Breast epithelium (tissue), 3 donors: ENCODE data around the gene AGBL3.
"Not testable (repeated sequence)": the region's sequence is repeated elsewhere in the genome, so short reads cannot be mapped to it uniquely, and the experiment has no call there.

Experiments
- POLR2A ChIP-seq: fragments of 450-650 bp; IDR thresholded peaks from one replicate; pipeline ENCODE4 v1.6.1; 2016; ENCODE audit warnings: antibody characterized with exemption, mild to moderate bottlenecking, moderate library complexity
- POLR2AphosphoS5 ChIP-seq, 3 donors: sonication (generic); formaldehyde crosslinking; IDR thresholded peaks; one replicate each; pipeline ENCODE4 v1.6.1; 2017; ENCODE audit warnings: antibody characterized with exemption in 3 of 3
- TF ChIP-seq, protein P1 (sequence below), 3 donors: fragments of 450-650 bp; IDR thresholded peaks; one replicate each; pipeline ENCODE4 v1.5.1; 2016 to 2017; ENCODE audit warnings: antibody characterized with exemption in 3 of 3, mild to moderate bottlenecking in 3 of 3, moderate library complexity in 3 of 3

DNA sequence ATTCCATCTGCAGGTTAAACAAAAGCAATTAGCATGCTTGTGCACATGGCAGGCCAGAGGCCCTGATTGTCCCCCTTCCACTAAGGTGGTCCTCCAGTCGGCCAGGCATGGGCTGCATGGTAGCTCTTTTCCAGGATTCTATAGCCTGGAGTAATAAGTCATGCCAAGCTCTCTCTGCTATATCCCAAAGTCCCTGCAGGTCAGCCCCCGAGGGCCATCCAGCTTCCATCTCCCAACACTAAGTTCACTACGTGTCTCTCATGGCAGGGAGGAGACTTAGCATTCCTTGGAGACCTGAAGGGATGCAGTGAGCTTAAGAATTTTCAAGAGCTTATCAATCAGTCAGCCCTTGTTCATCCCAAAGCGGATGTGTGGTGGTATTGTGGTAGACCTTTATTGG, 187.6 kb downstream of the AGBL3 start:
- TF ChIP-seq, protein P1, sequence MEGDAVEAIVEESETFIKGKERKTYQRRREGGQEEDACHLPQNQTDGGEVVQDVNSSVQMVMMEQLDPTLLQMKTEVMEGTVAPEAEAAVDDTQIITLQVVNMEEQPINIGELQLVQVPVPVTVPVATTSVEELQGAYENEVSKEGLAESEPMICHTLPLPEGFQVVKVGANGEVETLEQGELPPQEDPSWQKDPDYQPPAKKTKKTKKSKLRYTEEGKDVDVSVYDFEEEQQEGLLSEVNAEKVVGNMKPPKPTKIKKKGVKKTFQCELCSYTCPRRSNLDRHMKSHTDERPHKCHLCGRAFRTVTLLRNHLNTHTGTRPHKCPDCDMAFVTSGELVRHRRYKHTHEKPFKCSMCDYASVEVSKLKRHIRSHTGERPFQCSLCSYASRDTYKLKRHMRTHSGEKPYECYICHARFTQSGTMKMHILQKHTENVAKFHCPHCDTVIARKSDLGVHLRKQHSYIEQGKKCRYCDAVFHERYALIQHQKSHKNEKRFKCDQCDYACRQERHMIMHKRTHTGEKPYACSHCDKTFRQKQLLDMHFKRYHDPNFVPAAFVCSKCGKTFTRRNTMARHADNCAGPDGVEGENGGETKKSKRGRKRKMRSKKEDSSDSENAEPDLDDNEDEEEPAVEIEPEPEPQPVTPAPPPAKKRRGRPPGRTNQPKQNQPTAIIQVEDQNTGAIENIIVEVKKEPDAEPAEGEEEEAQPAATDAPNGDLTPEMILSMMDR (IDR thresholded peaks at IDR 0.05) = not testable (repeated sequence)
- TF ChIP-seq POLR2A; POLR2AphosphoS5 (IDR thresholded peaks at IDR 0.05): not testable (repeated sequence)
